HEK293 (cell line): ENCODE results near the gene PHF20.

ENCODE experiments used
- ATF2 ChIP-seq: fragments of 450-650 bp; formaldehyde crosslinking; IDR thresholded peaks from 2 replicates; pipeline ENCODE4 v1.5.1; 2016; ENCODE audit warnings: missing biosample characterization, missing genetic modification characterization, low read depth
- CTCF ChIP-seq: fragments of 450-650 bp; formaldehyde crosslinking; IDR thresholded peaks from 2 replicates; pipeline ENCODE4 v1.5.1; 2016; ENCODE audit warnings: missing biosample characterization, missing genetic modification characterization
- HIC1 ChIP-seq: fragments of 450-650 bp; formaldehyde crosslinking; IDR thresholded peaks from 2 replicates; pipeline ENCODE4 v1.5.1; 2016; ENCODE audit warnings: missing biosample characterization, missing genetic modification characterization
- YY1 ChIP-seq: fragments of 450-650 bp; formaldehyde crosslinking; IDR thresholded peaks from 2 replicates; pipeline ENCODE4 v1.5.1; 2018; ENCODE audit warnings: missing biosample characterization, missing genetic modification characterization
- ZNF175 ChIP-seq: fragments of 450-650 bp; formaldehyde crosslinking; IDR thresholded peaks from 2 replicates; pipeline ENCODE4 v1.5.1; 2016; ENCODE audit warnings: missing biosample characterization, missing genetic modification characterization
- ZNF274 ChIP-seq, 2 experiments: fragments of 200-500 bp in 1 of 2; fragments of 450-650 bp in 1 of 2; sonication (Bioruptor generic) in 1 of 2; formaldehyde crosslinking in 1 of 2; IDR thresholded peaks; 2 replicates each; pipeline versions ENCODE4 v1.5.1 to v1.6.1; 2014 to 2016; ENCODE audit warnings: borderline replicate concordance in 1 of 2, inconsistent platforms in 1 of 2, low read length in 1 of 2, missing biosample characterization in 1 of 2, missing genetic modification characterization in 1 of 2
- ZNF292 ChIP-seq: fragments of 450-650 bp; formaldehyde crosslinking; IDR thresholded peaks from 2 replicates; pipeline ENCODE4 v1.5.1; 2016; ENCODE audit warnings: low read depth, missing biosample characterization, missing genetic modification characterization, borderline replicate concordance
- ZNF302 ChIP-seq: fragments of 450-650 bp; formaldehyde crosslinking; IDR thresholded peaks from 2 replicates; pipeline ENCODE4 v1.5.1; 2016; ENCODE audit warnings: missing biosample characterization, missing genetic modification characterization, low read depth

GRCh38 chr20:35967979-35968640 lies 196.3 kb downstream of the PHF20 start, which contains the start of gene CNBD2:
- TF ChIP-seq YY1 (tag by site-specific recombination): no peak
- TF ChIP-seq ATF2 (tag by site-specific recombination): no peak
- TF ChIP-seq ZNF175 (tag by site-specific recombination): no peak
- no peak for TF ChIP-seq CTCF
- no peak for TF ChIP-seq ZNF292 (tag by site-specific recombination)
- no peak for TF ChIP-seq ZNF302 (tag by site-specific recombination)
- no peak for TF ChIP-seq HIC1 (tag by site-specific recombination)
- no peak for TF ChIP-seq ZNF274 (IDR thresholded peaks at IDR 0.05; ENCODE audit: low read length)
- TF ChIP-seq ZNF274 (tag by site-specific recombination; IDR thresholded peaks at IDR 0.05; ENCODE audit: borderline replicate concordance): no peak
